Measurements from ENCODE around the gene TSPAN18. TPM values are rescaled to one million over a fixed set of nuclear protein-coding genes. Genes with fewer than 3 reads are reported as not detected.

The TSPAN18 gene
- total RNA-seq, 4 donors from 2014 or later = 31.1 to 74.6 (median 34.7) TPM

DNA sequence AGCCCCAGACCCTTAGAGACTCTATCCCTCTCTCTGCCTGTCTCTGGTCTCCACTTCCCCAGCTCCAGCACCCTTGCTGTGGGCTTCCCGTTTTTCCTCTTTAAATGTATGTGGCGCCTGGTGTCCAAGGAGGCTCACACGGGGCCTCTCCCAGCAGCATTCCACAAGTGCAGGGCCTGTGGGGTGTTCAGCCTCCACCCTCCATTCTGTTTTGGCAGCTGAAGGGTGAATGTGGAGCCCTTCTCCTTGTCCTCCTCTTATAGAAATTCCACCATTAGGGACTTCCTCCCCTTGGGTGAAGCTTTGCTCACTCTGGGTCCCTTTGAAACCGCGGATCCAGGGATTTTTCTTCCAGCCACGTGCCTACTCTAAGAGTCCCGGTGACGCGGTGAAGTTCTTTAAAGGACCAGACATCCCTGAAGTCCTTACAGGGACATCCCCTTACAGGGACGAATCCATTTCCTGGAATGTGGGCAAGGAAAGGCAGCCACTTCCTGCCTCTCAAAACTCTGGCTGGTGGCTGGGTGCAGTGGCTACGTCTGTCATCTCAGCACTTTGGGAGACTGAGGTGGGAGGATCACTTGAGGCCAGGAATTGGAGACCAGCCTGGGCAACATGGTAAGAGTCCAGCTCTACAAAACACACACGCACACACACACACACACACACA, 1.6 kb upstream of the TSPAN18 start:
- Histone ChIP-seq H3K4me1 (peaks cover 4 to 58% (median 19%) of the 10 kb centered on the region in 3 donors), H3K36me3 (no peaks in the 10 kb centered on the region), H3K27me3 (no peaks in the 10 kb centered on the region), H3K27ac (peak overlapping the region in 2 of 4 donors; percentile 91 to 92), H3K9me3 (no peaks in the 10 kb centered on the region), H3K4me3 (no peak overlapping the region)
- TF ChIP-seq EP300 (IDR thresholded peaks at IDR 0.05) (no peak), POLR2AphosphoS5 (IDR thresholded peaks at IDR 0.05) (no peak), CTCF (IDR thresholded peaks at IDR 0.05) (no peak), POLR2A (IDR thresholded peaks at IDR 0.05) (no peak)
- ATAC-seq = no peak
- WGBS, 2 donors (ENCODE audit: low coverage in 1 of 2) = 65 to 74% methylated on average over 9 of the region's 12 CpGs

DNA sequence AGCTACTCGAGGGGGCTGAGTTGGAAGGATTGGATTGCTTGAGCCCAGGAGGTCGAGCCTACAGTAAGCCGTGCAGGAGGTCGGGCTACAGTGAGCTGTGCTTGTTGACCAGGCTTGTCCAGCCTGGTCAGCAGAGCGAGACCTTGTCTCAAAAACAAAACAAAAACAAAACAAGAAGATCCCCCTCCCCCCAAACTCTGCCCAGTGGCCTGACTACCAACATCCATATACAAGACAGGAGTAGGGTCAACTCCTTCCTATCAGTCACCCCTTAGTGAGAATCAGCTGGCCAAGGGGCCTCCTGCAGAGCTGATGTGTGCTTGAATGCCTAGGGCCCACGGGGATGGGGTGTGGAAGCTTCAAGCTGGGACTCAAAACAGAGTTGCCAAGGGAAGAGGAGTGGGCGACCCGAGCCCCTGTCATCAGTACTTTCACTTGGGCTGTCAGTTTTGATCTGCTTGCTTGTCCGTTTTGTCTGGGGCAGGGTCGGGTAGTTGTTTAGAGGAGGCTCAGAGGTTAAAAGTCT, 942 bp upstream of the TSPAN18 start:
- Histone ChIP-seq H3K9me3 (no peaks in the 10 kb centered on the region), H3K4me1 (peaks cover 6 to 65% (median 21%) of the 10 kb centered on the region in 3 donors), H3K4me3 (no peak overlapping the region), H3K27me3 (no peaks in the 10 kb centered on the region), H3K36me3 (no peaks in the 10 kb centered on the region), H3K27ac (peak overlapping the region in 3 of 4 donors; percentile 85 to 92 (median 91))
- no peak for TF ChIP-seq POLR2A (IDR thresholded peaks at IDR 0.05)
- TF ChIP-seq CTCF (IDR thresholded peaks at IDR 0.05) = no peak
- TF ChIP-seq EP300 (IDR thresholded peaks at IDR 0.05) = no peak
- TF ChIP-seq POLR2AphosphoS5 (IDR thresholded peaks at IDR 0.05) = no peak
- 60% methylated on average over 1 of the region's 10 CpGs; no CpG with 5 or more reads in 1 of the 2 donors for WGBS, 2 donors (ENCODE audit: low coverage in 1 of 2)
- no peak for ATAC-seq

GRCh38 chr11:44727114-44727372, 281 bp downstream of the TSPAN18 start:
- H3K27ac ChIP-seq = peak overlapping the region; percentile 85 to 92 (median 88)
- H3K27me3 ChIP-seq = no peaks in the 10 kb centered on the region
- ATAC-seq = no peak
- no peaks in the 10 kb centered on the region for H3K36me3 ChIP-seq
- peaks cover 6 to 72% (median 24%) of the 10 kb centered on the region in 3 donors for H3K4me1 ChIP-seq
- H3K4me3 ChIP-seq = peak overlapping the region; percentile 68 to 91
- TF ChIP-seq POLR2A (IDR thresholded peaks at IDR 0.05) (no peak), POLR2AphosphoS5 (IDR thresholded peaks at IDR 0.05) (no peak), CTCF (IDR thresholded peaks at IDR 0.05) (no peak), EP300 (IDR thresholded peaks at IDR 0.05) (no peak)
- WGBS, 2 donors (ENCODE audit: low coverage in 1 of 2) = no CpG with 5 or more reads among the region's 45 CpGs
- no peaks in the 10 kb centered on the region for H3K9me3 ChIP-seq

DNA sequence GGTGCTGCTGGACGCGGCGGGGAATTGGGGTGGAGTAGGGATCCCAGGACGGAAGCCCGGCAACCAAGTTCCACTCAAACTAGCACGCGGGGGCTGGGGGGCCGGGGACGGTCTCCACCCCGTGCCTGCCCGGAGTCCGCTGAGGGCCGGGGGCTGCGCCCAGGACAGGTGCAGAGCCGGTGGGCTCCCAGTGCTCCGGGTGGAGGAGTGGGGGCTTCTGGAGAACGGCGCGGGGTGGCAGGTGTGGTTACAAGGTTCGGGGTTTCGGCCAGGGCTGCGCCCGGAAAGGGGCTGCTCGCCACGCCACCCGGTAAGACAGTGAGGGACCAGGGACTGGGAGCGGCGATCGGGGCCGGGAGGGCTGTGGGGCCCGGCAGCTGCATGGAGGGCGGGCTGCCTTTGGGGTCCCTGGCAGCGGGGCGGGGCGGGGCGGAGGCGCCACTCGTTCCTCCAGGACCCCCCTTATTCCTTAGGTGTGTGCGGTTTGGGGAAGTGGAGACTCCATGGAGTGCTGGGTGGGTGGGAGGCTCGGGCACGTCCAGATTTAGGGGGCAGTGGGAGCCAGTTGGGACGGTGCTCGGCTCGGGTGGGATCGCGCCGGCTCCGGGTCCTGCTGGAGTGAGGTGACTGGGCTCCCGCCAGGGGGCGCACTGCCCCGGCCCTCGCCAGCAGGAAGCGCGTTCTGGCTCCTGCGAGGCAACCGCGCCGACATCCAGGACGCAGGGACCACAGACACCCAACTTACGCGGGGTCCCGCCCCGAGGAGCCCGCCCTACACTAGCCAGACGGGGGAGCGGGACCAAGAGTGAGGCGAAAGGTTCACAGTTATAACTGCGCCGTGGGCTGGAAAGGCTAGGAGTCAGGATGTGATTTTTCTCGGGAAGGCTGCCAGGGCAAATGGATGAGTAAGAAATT, 868 bp downstream of the TSPAN18 start:
- Histone ChIP-seq H3K9me3 (no peaks in the 10 kb centered on the region), H3K27ac (peak overlapping the region; percentile 85 to 92 (median 88)), H3K27me3 (no peaks in the 10 kb centered on the region), H3K36me3 (no peaks in the 10 kb centered on the region), H3K4me3 (peak overlapping the region; percentile 68 to 91), H3K4me1 (peaks cover 6 to 76% (median 26%) of the 10 kb centered on the region in 3 donors)
- WGBS, 2 donors (ENCODE audit: low coverage in 1 of 2) = 0% methylated on average over 1 to 3 of the region's 70 CpGs
- no peak for TF ChIP-seq POLR2A (IDR thresholded peaks at IDR 0.05)
- TF ChIP-seq CTCF (IDR thresholded peaks at IDR 0.05) = peak; percentile 95 to 98 (median 98)
- peak; percentile 49 for TF ChIP-seq POLR2AphosphoS5 (IDR thresholded peaks at IDR 0.05)
- ATAC-seq = peak; percentile 87

All from gastroesophageal sphincter (tissue), 4 donors.